ENCODE results near the gene CTDSP1. TPM values are rescaled to one million over a fixed set of nuclear protein-coding genes. Genes with fewer than 3 reads are reported as not detected.

Gene CTDSP1
- total RNA-seq, 6 experiments from 2014 or later: 55.1 to 95.9 (median 75.6) TPM

GRCh38 chr2:218419630-218420216 is 20.1 kb downstream of the CTDSP1 start:
- Histone ChIP-seq H3K36me3 (no peaks in the 10 kb centered on the region), H3K27ac (peak overlapping the region in 2 of 3 donors; percentile 59 to 89), H3K4me1 (peaks cover 0 to 12% (median 0%) of the 10 kb centered on the region in 4 donors), H3K9me3 (no peaks in the 10 kb centered on the region), H3K4me3 (peak overlapping the region; percentile 25 to 69 (median 57)), H3K27me3 (no peaks in the 10 kb centered on the region)
- ATAC-seq: peak; percentile 6 to 23 (median 16)
- 53% methylated on average over 3 of the region's 7 CpGs for WGBS (ENCODE audit: insufficient coverage, low coverage, low lambda C conversion rate, missing lambda C conversion rate)
- TF ChIP-seq, protein P1, sequence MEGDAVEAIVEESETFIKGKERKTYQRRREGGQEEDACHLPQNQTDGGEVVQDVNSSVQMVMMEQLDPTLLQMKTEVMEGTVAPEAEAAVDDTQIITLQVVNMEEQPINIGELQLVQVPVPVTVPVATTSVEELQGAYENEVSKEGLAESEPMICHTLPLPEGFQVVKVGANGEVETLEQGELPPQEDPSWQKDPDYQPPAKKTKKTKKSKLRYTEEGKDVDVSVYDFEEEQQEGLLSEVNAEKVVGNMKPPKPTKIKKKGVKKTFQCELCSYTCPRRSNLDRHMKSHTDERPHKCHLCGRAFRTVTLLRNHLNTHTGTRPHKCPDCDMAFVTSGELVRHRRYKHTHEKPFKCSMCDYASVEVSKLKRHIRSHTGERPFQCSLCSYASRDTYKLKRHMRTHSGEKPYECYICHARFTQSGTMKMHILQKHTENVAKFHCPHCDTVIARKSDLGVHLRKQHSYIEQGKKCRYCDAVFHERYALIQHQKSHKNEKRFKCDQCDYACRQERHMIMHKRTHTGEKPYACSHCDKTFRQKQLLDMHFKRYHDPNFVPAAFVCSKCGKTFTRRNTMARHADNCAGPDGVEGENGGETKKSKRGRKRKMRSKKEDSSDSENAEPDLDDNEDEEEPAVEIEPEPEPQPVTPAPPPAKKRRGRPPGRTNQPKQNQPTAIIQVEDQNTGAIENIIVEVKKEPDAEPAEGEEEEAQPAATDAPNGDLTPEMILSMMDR (IDR thresholded peaks at IDR 0.05): no peak
- no peak for TF ChIP-seq POLR2A (IDR thresholded peaks at IDR 0.05)
- DNase-seq: no peak
- intact Hi-C loops (cut with DNase I): no loop called here

DNA sequence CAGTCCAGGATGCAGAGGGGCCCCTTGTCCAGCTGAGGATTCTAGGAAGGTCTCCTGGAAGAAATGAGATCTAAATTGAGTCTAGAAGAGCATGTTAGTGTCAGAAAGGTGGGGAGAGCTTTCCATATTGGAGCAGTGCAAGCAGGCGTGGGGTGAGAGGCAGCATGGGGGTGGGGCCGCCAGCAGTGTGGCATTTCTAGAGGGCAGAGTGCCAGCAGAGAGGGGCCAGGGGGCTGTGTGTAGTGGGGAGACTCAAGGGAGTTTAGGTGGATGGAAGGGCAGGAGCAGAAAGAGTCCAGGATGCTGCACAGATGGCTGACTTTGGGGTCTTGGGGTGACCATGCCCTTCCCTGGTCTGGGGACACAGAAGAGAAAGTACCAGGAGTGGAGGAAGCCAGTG is 21.4 kb downstream of the CTDSP1 start:
- no peak for DNase-seq
- WGBS (ENCODE audit: insufficient coverage, low coverage, low lambda C conversion rate, missing lambda C conversion rate): 85% methylated on average over 2 of the region's 2 CpGs
- H3K27ac ChIP-seq: no peak overlapping the region

GRCh38 chr2:218422403-218423086 is 22.9 kb downstream of the CTDSP1 start:
- DNase-seq (no peak), ATAC-seq (no peak)
- Histone ChIP-seq H3K27ac (no peak overlapping the region), H3K27me3 (no peaks in the 10 kb centered on the region), H3K4me3 (no peak overlapping the region), H3K36me3 (peaks cover 0 to 6% (median 0%) of the 10 kb centered on the region in 4 donors), H3K9me3 (no peaks in the 10 kb centered on the region), H3K4me1 (peaks cover 0 to 12% (median 0%) of the 10 kb centered on the region in 4 donors)
- no peak for TF ChIP-seq POLR2A (IDR thresholded peaks at IDR 0.05)
- 89% methylated on average over 3 of the region's 9 CpGs for WGBS (ENCODE audit: insufficient coverage, low coverage, low lambda C conversion rate, missing lambda C conversion rate)
- intact Hi-C loops (cut with DNase I): no loop called here

More for the DNA sequence above, 21.4 kb downstream of the CTDSP1 start:
- Histone ChIP-seq H3K9me3 (no peaks in the 10 kb centered on the region), H3K4me3 (no peak overlapping the region), H3K36me3 (peaks cover 0 to 6% (median 0%) of the 10 kb centered on the region in 4 donors), H3K27me3 (no peaks in the 10 kb centered on the region), H3K4me1 (peaks cover 0 to 12% (median 0%) of the 10 kb centered on the region in 4 donors)
- intact Hi-C loops (cut with DNase I): no loop called here
- no peak for ATAC-seq
- TF ChIP-seq POLR2A (IDR thresholded peaks at IDR 0.05): no peak
- TF ChIP-seq, protein P1 (IDR thresholded peaks at IDR 0.05): no peak

- H3K27me3 ChIP-seq: no peaks in the 10 kb centered on the region
- 80% methylated on average over 5 of the region's 9 CpGs for WGBS (ENCODE audit: insufficient coverage, low coverage, low lambda C conversion rate, missing lambda C conversion rate)
- H3K4me1 ChIP-seq: peaks cover 0 to 12% (median 0%) of the 10 kb centered on the region in 4 donors
- ATAC-seq (no peak), DNase-seq (no peak)
- H3K36me3 ChIP-seq: peaks cover 0 to 6% (median 0%) of the 10 kb centered on the region in 4 donors
- no peak overlapping the region for H3K27ac ChIP-seq
- H3K9me3 ChIP-seq: no peaks in the 10 kb centered on the region
- no peak overlapping the region for H3K4me3 ChIP-seq
- intact Hi-C loops (cut with DNase I): no loop called here
- TF ChIP-seq, protein P1 (IDR thresholded peaks at IDR 0.05): no peak
- no peak for TF ChIP-seq POLR2A (IDR thresholded peaks at IDR 0.05)
These were observed 23.9 kb downstream of the CTDSP1 start for GRCh38 chr2:218423584-218423983.

DNA sequence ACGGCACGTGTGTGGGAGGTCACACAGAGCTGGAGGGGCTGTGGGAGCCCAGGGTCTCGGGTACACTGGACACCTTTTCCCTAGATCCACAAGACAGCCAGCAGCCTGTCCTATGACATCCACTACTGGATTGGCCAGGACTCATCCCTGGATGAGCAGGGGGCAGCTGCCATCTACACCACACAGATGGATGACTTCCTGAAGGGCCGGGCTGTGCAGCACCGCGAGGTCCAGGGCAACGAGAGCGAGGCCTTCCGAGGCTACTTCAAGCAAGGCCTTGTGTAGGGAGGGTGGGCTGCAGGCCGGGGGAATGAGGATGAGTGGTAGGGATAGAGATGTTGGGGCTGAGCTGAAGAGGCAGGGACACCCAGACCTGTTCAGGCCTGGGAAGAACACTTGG is 25.9 kb downstream of the CTDSP1 start:
- H3K27me3 ChIP-seq: no peaks in the 10 kb centered on the region
- DNase-seq (peak in 1 of 3 donors; percentile 15), ATAC-seq (no peak)
- 73% methylated on average over 7 of the region's 10 CpGs for WGBS (ENCODE audit: insufficient coverage, low coverage, low lambda C conversion rate, missing lambda C conversion rate)
- no peaks in the 10 kb centered on the region for H3K9me3 ChIP-seq
- intact Hi-C loops (cut with DNase I): no loop called here
- peaks cover 0 to 15% (median 4%) of the 10 kb centered on the region in 4 donors for H3K36me3 ChIP-seq
- TF ChIP-seq, protein P1 (IDR thresholded peaks at IDR 0.05): no peak
- no peak for TF ChIP-seq POLR2A (IDR thresholded peaks at IDR 0.05)
- no peak overlapping the region for H3K4me3 ChIP-seq
- no peak overlapping the region for H3K27ac ChIP-seq
- H3K4me1 ChIP-seq: no peaks in the 10 kb centered on the region

Data from right lobe of liver (tissue), 6 donors.